Neuronal stem cell (in vitro differentiated cells): ENCODE data around the gene COL20A1.
A peak's percentile ranks its signal among the peaks of the same experiment; 100 is the strongest.

ENCODE experiments used
- DNase-seq: peaks from one replicate; pipeline ENCODE4 v3.0.0-alpha.2; 2013; ENCODE audit warnings: low spot score
- H2AFZ ChIP-seq: one replicate; pipeline ENCODE4 v1.6.1; 2013; ENCODE audit warnings: mild to moderate bottlenecking, low read length, inconsistent platforms
- H2AK5ac ChIP-seq: 2 replicates; pipeline ENCODE4 v1.6.1; 2013; ENCODE audit warnings: low read depth, mild to moderate bottlenecking, inconsistent platforms, low read length, moderate library complexity, mixed read lengths
- H2BK120ac ChIP-seq: 2 replicates; pipeline ENCODE4 v1.6.1; 2013; ENCODE audit warnings: low read depth, mild to moderate bottlenecking, inconsistent platforms, low read length, moderate library complexity, mixed read lengths
- H2BK12ac ChIP-seq: one replicate; pipeline ENCODE4 v1.6.1; 2013; ENCODE audit warnings: low read length, inconsistent platforms
- H2BK15ac ChIP-seq: 2 replicates; pipeline ENCODE4 v1.6.1; 2013; ENCODE audit warnings: mild to moderate bottlenecking, low read length, inconsistent platforms, mixed read lengths
- H2BK5ac ChIP-seq: one replicate; pipeline ENCODE4 v1.6.1; 2013; ENCODE audit warnings: inconsistent platforms, mild to moderate bottlenecking, low read length, moderate library complexity
- H3K14ac ChIP-seq: one replicate; pipeline ENCODE4 v1.6.1; 2013; ENCODE audit warnings: low read length, inconsistent platforms
- H3K18ac ChIP-seq: 2 replicates; pipeline ENCODE4 v1.6.1; 2013; ENCODE audit warnings: low read length, inconsistent platforms
- H3K23ac ChIP-seq: 2 replicates; pipeline ENCODE4 v1.6.1; 2013; ENCODE audit warnings: low read depth, mild to moderate bottlenecking, mixed read lengths, low read length, inconsistent platforms; ENCODE audit not compliant: poor library complexity
- H3K27ac ChIP-seq: replicated peaks from 3 replicates; pipeline ENCODE4 v1.5.1; 2013; ENCODE audit warnings: low read length, inconsistent platforms
- H3K27me3 ChIP-seq, 3 experiments: 2 replicates each; pipeline ENCODE4 v1.6.1; 2013; ENCODE audit warnings: low read length in 3 of 3, mild to moderate bottlenecking in 2 of 3, inconsistent platforms in 1 of 3, low read depth in 1 of 3, mixed read lengths in 1 of 3, moderate library complexity in 1 of 3; ENCODE audit not compliant: control insufficient read depth in 3 of 3, insufficient read depth in 3 of 3
- H3K36me3 ChIP-seq, 2 donors: replicated peaks in 1 of 2; 2 replicates each; pipeline ENCODE4 v1.6.1; 2013; ENCODE audit warnings: low read length in 2 of 2; ENCODE audit not compliant: control insufficient read depth in 2 of 2, insufficient read depth in 2 of 2
- H3K4ac ChIP-seq: 2 replicates; pipeline ENCODE4 v1.6.1; 2013; ENCODE audit warnings: inconsistent platforms, mild to moderate bottlenecking, low read length, moderate library complexity
- H3K4me1 ChIP-seq, 2 donors: 1 replicate in 1 of 2; 2 replicates in 1 of 2; pipeline ENCODE4 v1.6.1; 2013; ENCODE audit warnings: low read length in 2 of 2, low read depth in 1 of 2; ENCODE audit not compliant: control insufficient read depth in 2 of 2, insufficient read depth in 1 of 2
- H3K4me2 ChIP-seq: one replicate; pipeline ENCODE4 v1.6.1; 2013; ENCODE audit warnings: mild to moderate bottlenecking, low read length, inconsistent platforms; ENCODE audit not compliant: insufficient read depth, poor library complexity, severe bottlenecking
- H3K4me3 ChIP-seq, 2 donors: 2 replicates each; pipeline ENCODE4 v1.5.1; 2013; ENCODE audit warnings: low read length in 2 of 2, mild to moderate bottlenecking in 2 of 2, inconsistent platforms in 1 of 2, moderate library complexity in 1 of 2
- H3K79me1 ChIP-seq: one replicate; pipeline ENCODE4 v1.6.1; 2013; ENCODE audit warnings: low read depth, mild to moderate bottlenecking, inconsistent platforms, low read length, moderate library complexity
- H3K9ac ChIP-seq: one replicate; pipeline ENCODE4 v1.6.1; 2013; ENCODE audit warnings: mild to moderate bottlenecking, low read depth, low read length, inconsistent platforms; ENCODE audit not compliant: poor library complexity
- H3K9me3 ChIP-seq, 2 donors: replicated peaks in 1 of 2; 2 replicates each; pipeline versions ENCODE3 to v1.6.1; 2013; ENCODE audit warnings: low read length in 2 of 2, mild to moderate bottlenecking in 2 of 2, inconsistent platforms in 1 of 2, low read depth in 1 of 2, mixed read lengths in 1 of 2, moderate library complexity in 1 of 2; ENCODE audit not compliant: control insufficient read depth in 2 of 2, insufficient read depth in 1 of 2
- H4K8ac ChIP-seq: one replicate; pipeline ENCODE4 v1.6.1; 2013; ENCODE audit warnings: low read depth, mild to moderate bottlenecking, inconsistent platforms, low read length, moderate library complexity
- H4K91ac ChIP-seq: one replicate; pipeline ENCODE4 v1.6.1; 2013; ENCODE audit warnings: low read length, low read depth, mild to moderate bottlenecking, inconsistent platforms; ENCODE audit not compliant: poor library complexity
- WGBS, 2 donors: extraction: QIAGEN DNeasy Blood & Tissue Kit; methylation state at CpG; one replicate each; pipeline ENCODE4 v1.1.7; 2013; ENCODE audit warnings: missing lambda C conversion rate in 2 of 2, mixed read lengths in 1 of 2; ENCODE audit not compliant: insufficient read length in 2 of 2, insufficient replicate concordance in 1 of 2; ENCODE audit errors: extremely low coverage in 2 of 2; 5-methylcytosine and 5-hydroxymethylcytosine counted together

COL20A1 gene

GRCh38 chr20:63320616-63321147, 27.7 kb downstream of the COL20A1 start:
- no peak overlapping the region for H2AFZ ChIP-seq
- WGBS, 2 donors = no CpG with 5 or more reads among the region's 10 CpGs
- no peak overlapping the region for H3K4me2 ChIP-seq

GRCh38 chr20:63321148-63321831, 28.3 kb downstream of the COL20A1 start:
- peak overlapping the region; percentile 73 for H2BK12ac ChIP-seq
- H3K18ac ChIP-seq = peak overlapping the region; percentile 8
- H3K14ac ChIP-seq = peak overlapping the region; percentile 82
- H3K4me1 ChIP-seq = peaks cover 2 to 7% of the 10 kb centered on the region in 2 donors
- no peak overlapping the region for H4K8ac ChIP-seq
- no peak overlapping the region for H3K4ac ChIP-seq
- H2BK120ac ChIP-seq = peak overlapping the region; percentile 94
- peak overlapping the region; percentile 77 for H3K9ac ChIP-seq
- peak overlapping the region; percentile 86 for H2AK5ac ChIP-seq
- H3K9me3 ChIP-seq = no peaks in the 10 kb centered on the region
- H3K4me3 ChIP-seq = no peak overlapping the region
- no peak overlapping the region for H3K27ac ChIP-seq
- no peak overlapping the region for H2AFZ ChIP-seq
- no CpG with 5 or more reads among the region's 20 CpGs for WGBS, 2 donors
- H2BK15ac ChIP-seq = peak overlapping the region; percentile 81
- peaks cover 2% of the 10 kb centered on the region for H3K79me1 ChIP-seq
- no peak overlapping the region for H3K23ac ChIP-seq
- DNase-seq = no peak
- peak overlapping the region; percentile 39 for H2BK5ac ChIP-seq
- H3K36me3 ChIP-seq = no peaks in the 10 kb centered on the region
- peak overlapping the region; percentile 24 for H4K91ac ChIP-seq
- no peak overlapping the region for H3K4me2 ChIP-seq
- H3K27me3 ChIP-seq = peaks cover 0 to 22% (median 0%) of the 10 kb centered on the region in 3 experiments

More at GRCh38 chr20:63320616-63321147, 27.7 kb downstream of the COL20A1 start:
- no peak overlapping the region for H3K4ac ChIP-seq
- H2BK5ac ChIP-seq = peak overlapping the region; percentile 48
- peak overlapping the region; percentile 6 for H2BK12ac ChIP-seq
- H3K27me3 ChIP-seq = peaks cover 0 to 22% (median 0%) of the 10 kb centered on the region in 3 experiments
- H3K9ac ChIP-seq = no peak overlapping the region
- H2BK120ac ChIP-seq = no peak overlapping the region
- no peaks in the 10 kb centered on the region for H3K9me3 ChIP-seq
- peak overlapping the region; percentile 71 for H3K14ac ChIP-seq
- H3K36me3 ChIP-seq = no peaks in the 10 kb centered on the region
- peak overlapping the region; percentile 43 for H3K23ac ChIP-seq
- H3K4me1 ChIP-seq = peaks cover 2 to 7% of the 10 kb centered on the region in 2 donors
- no peak overlapping the region for H3K4me3 ChIP-seq
- peak overlapping the region; percentile 71 for H3K18ac ChIP-seq
- no peak overlapping the region for H3K27ac ChIP-seq
- peak overlapping the region; percentile 43 for H4K91ac ChIP-seq
- DNase-seq = no peak
- H4K8ac ChIP-seq = peak overlapping the region; percentile 23
- H2AK5ac ChIP-seq = peak overlapping the region; percentile 86
- peak overlapping the region; percentile 81 for H2BK15ac ChIP-seq
- peaks cover 2% of the 10 kb centered on the region for H3K79me1 ChIP-seq

- Histone ChIP-seq H3K79me1 (peaks cover 2% of the 10 kb centered on the region), H3K27me3 (peaks cover 0 to 19% (median 0%) of the 10 kb centered on the region in 3 experiments), H4K91ac (no peak overlapping the region), H2BK12ac (peak overlapping the region; percentile 73), H3K23ac (no peak overlapping the region), H2AK5ac (peak overlapping the region; percentile 86), H2BK120ac (no peak overlapping the region), H2BK5ac (no peak overlapping the region), H3K4ac (peak overlapping the region; percentile 66), H2BK15ac (peak overlapping the region; percentile 75), H3K18ac (peak overlapping the region; percentile 92), H3K27ac (no peak overlapping the region), H3K4me2 (peak overlapping the region; percentile 11), H3K4me3 (no peak overlapping the region), H2AFZ (peak overlapping the region; percentile 20), H3K9me3 (no peaks in the 10 kb centered on the region), H4K8ac (no peak overlapping the region), H3K14ac (peak overlapping the region; percentile 31), H3K36me3 (no peaks in the 10 kb centered on the region), H3K9ac (peak overlapping the region; percentile 44), H3K4me1 (peaks cover 2 to 7% of the 10 kb centered on the region in 2 donors)
- no CpG with 5 or more reads among the region's 34 CpGs for WGBS, 2 donors
- DNase-seq = no peak
Measured at GRCh38 chr20:63322146-63322932, 29.4 kb downstream of the COL20A1 start.

GRCh38 chr20:63322933-63323273, 29.9 kb downstream of the COL20A1 start:
- Histone ChIP-seq H2BK5ac (no peak overlapping the region), H3K79me1 (peaks cover 2% of the 10 kb centered on the region), H3K9ac (peak overlapping the region; percentile 44)

More at GRCh38 chr20:63322933-63323273, 29.9 kb downstream of the COL20A1 start:
- Histone ChIP-seq H2AK5ac (peak overlapping the region; percentile 81), H3K27me3 (peaks cover 0 to 19% (median 0%) of the 10 kb centered on the region in 3 experiments), H3K4me3 (no peak overlapping the region), H3K23ac (no peak overlapping the region), H2BK12ac (peak overlapping the region; percentile 73), H3K27ac (no peak overlapping the region), H2BK15ac (peak overlapping the region; percentile 75), H3K14ac (peak overlapping the region; percentile 31), H3K9me3 (no peaks in the 10 kb centered on the region), H4K8ac (no peak overlapping the region), H2AFZ (peak overlapping the region; percentile 20), H3K4me2 (no peak overlapping the region), H4K91ac (no peak overlapping the region), H3K4ac (no peak overlapping the region), H2BK120ac (no peak overlapping the region), H3K18ac (peak overlapping the region; percentile 92), H3K36me3 (no peaks in the 10 kb centered on the region), H3K4me1 (peaks cover 2 to 7% of the 10 kb centered on the region in 2 donors)
- DNase-seq = no peak
- WGBS, 2 donors = no CpG with 5 or more reads among the region's 15 CpGs
